ENCODE results near the gene NEK8. TPM values are rescaled to one million over a fixed set of nuclear protein-coding genes. Genes with fewer than 3 reads are reported as not detected.

Gene NEK8
- total RNA-seq = 3.0 and 3.5 TPM in 2 replicates

GRCh38 chr17:28728364-28729200, at the start of gene NEK8:
Gene NEK8, plus strand, starts transcription at chr17:28728788. Its CDS starts 26 bp downstream, at chr17:28728814.

DNA sequence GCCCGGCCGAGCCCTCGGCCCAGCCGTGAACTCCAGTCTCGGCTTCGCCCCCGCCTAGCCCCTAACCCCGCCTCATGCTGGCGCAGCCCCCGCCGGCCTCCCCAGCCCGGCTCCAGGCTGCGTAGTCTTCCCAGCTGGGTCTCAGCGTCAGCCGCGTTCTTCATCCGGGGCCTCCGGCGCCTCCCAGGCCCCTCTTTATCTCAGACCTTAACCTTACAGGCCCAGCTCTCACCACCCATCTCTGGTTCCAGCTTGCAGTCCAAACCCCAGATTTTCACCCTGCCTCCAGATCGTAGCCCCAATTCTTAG, 16.9 kb upstream of the NEK8 start, which contains the start of gene PROCA1:
Gene PROCA1 (minus strand): TSS at position 166 of the 309 bp plus-strand sequence. CDS start 228 bp downstream, outside the sequence.

DNA sequence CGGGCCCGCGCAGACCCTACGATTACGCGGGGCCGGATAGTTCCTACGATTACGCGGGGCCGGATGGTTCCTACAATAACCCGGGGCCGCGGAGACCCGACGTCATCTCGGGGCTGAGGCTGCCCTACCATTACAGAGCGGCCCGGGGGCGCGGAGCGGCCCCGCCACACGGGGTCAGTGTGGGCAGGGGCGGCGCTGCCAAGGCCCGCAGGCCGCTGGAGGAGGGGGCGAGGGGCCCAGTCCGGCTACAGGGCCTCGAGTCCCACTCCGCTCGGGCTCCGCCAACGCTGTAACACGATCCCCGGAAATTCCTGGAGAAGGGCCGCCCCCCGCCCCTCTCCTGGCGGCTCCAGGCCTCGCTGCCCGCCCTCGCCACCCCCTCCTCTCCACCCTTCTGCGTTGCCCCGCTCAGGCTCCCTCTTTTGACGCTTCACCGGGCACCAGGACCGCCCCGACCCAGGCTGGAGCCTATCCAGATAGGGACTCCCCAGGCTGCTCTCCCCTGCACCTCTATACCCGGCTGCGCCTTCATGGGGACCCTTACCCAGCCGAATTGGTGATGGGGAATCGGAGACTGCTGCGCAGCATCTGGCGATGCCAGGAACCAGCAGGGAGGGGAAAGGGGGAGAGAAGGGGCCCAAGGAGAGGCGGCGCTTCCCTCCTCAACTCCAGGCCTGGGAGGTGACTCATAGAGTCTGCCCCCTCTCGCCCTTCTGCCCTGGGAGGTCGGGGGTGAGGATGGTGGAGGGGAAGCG, 10.8 kb upstream of the NEK8 start, which contains the start of gene RAB34:
Gene RAB34 (minus strand): TSS at position 291 of the 755 bp plus-strand sequence. CDS start 602 bp downstream, outside the sequence.

GRCh38 chr17:28726226-28726626, 2.4 kb upstream of the NEK8 start, which contains the start of gene TLCD1:
Gene TLCD1, minus strand, starts transcription at chr17:28726233. Its CDS starts 136 bp downstream, at chr17:28726097.

GRCh38 chr17:28743243-28744103, 14.9 kb downstream of the NEK8 start, which contains the start of gene TRAF4:
Gene TRAF4, plus strand, starts transcription at chr17:28744011. Its CDS starts 102 bp downstream, at chr17:28744113.

Other genes with a start within 250 kb of the NEK8 start
- under 0.01 TPM in 1 of 2 replicates, not detected in the other for gene FOXN1, start 222.4 kb upstream of the NEK8 start, total RNA-seq
- 14.1 and 23.4 TPM in 2 replicates for gene UNC119, start 176.2 kb upstream of the NEK8 start, total RNA-seq
- 31.2 and 47.4 TPM in 2 replicates for gene PIGS, start 157.3 kb upstream of the NEK8 start, total RNA-seq
- 56.9 and 110 TPM in 2 replicates for gene ALDOC, start 151.9 kb upstream of the NEK8 start, total RNA-seq
- gene SPAG5, start 129.8 kb upstream of the NEK8 start, total RNA-seq = 30.0 and 101 TPM in 2 replicates
- gene RSKR, start 114.6 kb upstream of the NEK8 start, total RNA-seq = 8.1 and 8.9 TPM in 2 replicates
- 144 and 149 TPM in 2 replicates for gene BLTP2, start 83.6 kb upstream of the NEK8 start, total RNA-seq
- gene SDF2, start 66.9 kb upstream of the NEK8 start, total RNA-seq = 42.5 and 44.0 TPM in 2 replicates
- gene SUPT6H, start 66.6 kb upstream of the NEK8 start, total RNA-seq = 53.9 and 56.0 TPM in 2 replicates
- gene PROCA1, start 16.9 kb upstream of the NEK8 start, total RNA-seq = 1.7 and 1.8 TPM in 2 replicates
- 172 and 176 TPM in 2 replicates for gene RAB34, start 10.9 kb upstream of the NEK8 start, total RNA-seq
- gene RPL23A, start 8.8 kb upstream of the NEK8 start, total RNA-seq = 638 and 677 TPM in 2 replicates
- 2.0 and 3.8 TPM in 2 replicates for gene TLCD1, start 2.6 kb upstream of the NEK8 start, total RNA-seq
- gene TRAF4, start 15.2 kb downstream of the NEK8 start, total RNA-seq = 13.4 and 30.5 TPM in 2 replicates
- gene FAM222B, start 114.0 kb downstream of the NEK8 start, total RNA-seq = 1.8 and 2.0 TPM in 2 replicates
- 24.2 and 29.1 TPM in 2 replicates for gene ERAL1, start 126.2 kb downstream of the NEK8 start, total RNA-seq
- 37.2 and 43.0 TPM in 2 replicates for gene FLOT2, start 168.9 kb downstream of the NEK8 start, total RNA-seq
- 6.5 and 8.0 TPM in 2 replicates for gene DHRS13, start 174.3 kb downstream of the NEK8 start, total RNA-seq
- 12.8 and 18.6 TPM in 2 replicates for gene PHF12, start 222.7 kb downstream of the NEK8 start, total RNA-seq

Measured in uterine smooth muscle cell (primary cell).